Measurements from ENCODE around the gene SERINC5. TPM values are rescaled to one million over a fixed set of nuclear protein-coding genes. Genes with fewer than 3 reads are reported as not detected.

The SERINC5 gene
- total RNA-seq, 1 experiment from 2014 or later = 52.3 TPM

GRCh38 chr5:80240368-80240986 is 15.4 kb downstream of the SERINC5 start:
- no peak overlapping the region for H3T11ph ChIP-seq (ENCODE audit: low read length)
- H3K27ac Mint-ChIP-seq = no peak overlapping the region

More at GRCh38 chr5:80240368-80240986, 15.4 kb downstream of the SERINC5 start:
- H4K91ac ChIP-seq (ENCODE audit: insufficient read length, low read depth, low read length) = no peak overlapping the region
- H3K27me3 ChIP-seq (ENCODE audit: insufficient read depth, low read length) = no peaks in the 10 kb centered on the region
- no peak overlapping the region for H2BK120ac ChIP-seq (ENCODE audit: low read depth, low read length, poor library complexity, severe bottlenecking)
- no peak overlapping the region for H2AFZ ChIP-seq (ENCODE audit: low read length)
- H3K23me2 ChIP-seq (ENCODE audit: insufficient read length, low read depth, low read length, poor library complexity, severe bottlenecking) = no peaks in the 10 kb centered on the region
- H2BK15ac ChIP-seq (ENCODE audit: low read depth, low read length) = no peak overlapping the region
- Mint-ChIP-seq H3K4me1 (peaks cover 33 to 42% of the 10 kb centered on the region in 2 experiments), H3K27me3 (ENCODE audit: low read depth) (no peaks in the 10 kb centered on the region), H3K4me3 (no peak overlapping the region), H3K36me3 (ENCODE audit: insufficient read depth in 1 of 3, low read depth in 3 of 3) (peaks cover 27 to 40% (median 27%) of the 10 kb centered on the region in 3 experiments), H3K9me3 (peaks cover 22 to 25% of the 10 kb centered on the region in 2 experiments)
- no CpG with 5 or more reads among the region's 8 CpGs for WGBS (ENCODE audit: extremely low coverage, insufficient read length, low lambda C conversion rate)
- DNase-seq = no peak
- H3K27ac ChIP-seq (ENCODE audit: insufficient read length, low read depth, low read length) = no peak overlapping the region
- no peak overlapping the region for H2BK5ac ChIP-seq (ENCODE audit: insufficient read length, low read length)
- H3K18ac ChIP-seq (ENCODE audit: insufficient read length, low read depth, low read length) = no peak overlapping the region
- H3K9me3 ChIP-seq (ENCODE audit: control insufficient read depth, low read depth, low read length) = peaks cover 9% of the 10 kb centered on the region
- no peak overlapping the region for H3K9ac ChIP-seq (ENCODE audit: extremely low read depth, insufficient read length, low read length)
- H4K20me1 ChIP-seq (ENCODE audit: control insufficient read depth, insufficient read depth, insufficient read length) = no peaks in the 10 kb centered on the region
- no peak for TF ChIP-seq CTCF (conservative IDR thresholded peaks at IDR 0.05)
- no peak overlapping the region for H3K4me2 ChIP-seq (ENCODE audit: insufficient read depth, insufficient read length, low read length)
- peaks cover 57% of the 10 kb centered on the region; the same call in 1 of the 2 replicates for H3K79me2 ChIP-seq (ENCODE audit: insufficient read depth, low read length)
- no peak overlapping the region for H4K8ac ChIP-seq (replicated peaks; ENCODE audit: insufficient read length, low read depth, low read length)
- peaks cover 17% of the 10 kb centered on the region; the same call in 1 of the 2 replicates for H3K4me1 ChIP-seq (ENCODE audit: insufficient read depth, low read length)
- H3K23ac ChIP-seq (ENCODE audit: insufficient read length, low read depth, low read length) = no peak overlapping the region
- H2BK20ac ChIP-seq (ENCODE audit: low read depth, low read length, poor library complexity, severe bottlenecking) = no peak overlapping the region
- H3K14ac ChIP-seq (ENCODE audit: insufficient read depth, low read length) = no peak overlapping the region
- no peak overlapping the region for H2AK5ac ChIP-seq (ENCODE audit: insufficient read length, low read length)
- H3K56ac ChIP-seq (ENCODE audit: insufficient read length, low read depth, low read length) = no peak overlapping the region
- H2BK12ac ChIP-seq (ENCODE audit: insufficient read length, low read depth, low read length) = no peak overlapping the region
- no peak overlapping the region for H3K4ac ChIP-seq (ENCODE audit: low read depth, low read length)
- H3K79me1 ChIP-seq (ENCODE audit: insufficient read depth, low read depth, low read length, poor library complexity, severe bottlenecking) = peaks cover 11% of the 10 kb centered on the region
- no peak overlapping the region for H4K5ac ChIP-seq (ENCODE audit: insufficient read length, low read depth, low read length)

Measured in H9 (cell line).